Neural cell (in vitro differentiated cells): Measurements from ENCODE around the gene FBXO11. TPM values are rescaled to one million over a fixed set of nuclear protein-coding genes. Genes with fewer than 3 reads are reported as not detected.
A peak's percentile ranks its signal among the peaks of the same experiment; 100 is the strongest.

Experiments
- H2AFZ ChIP-seq: fragments of 200-600, 300-800 bp; sonication (generic), shearing (Covaris generic); 2 replicates; pipeline ENCODE4 v1.6.0; 2014; ENCODE audit warnings: low read depth, mild to moderate bottlenecking, antibody characterized with exemption, low read length, moderate library complexity
- H3F3A ChIP-seq: fragments of 200-600 bp; shearing (Covaris generic); 2 replicates; pipeline ENCODE4 v1.6.1; 2016; ENCODE audit warnings: mild to moderate bottlenecking, moderate library complexity, mixed read lengths, antibody characterized with exemption, low read length; ENCODE audit not compliant: insufficient read depth, poor library complexity, severe bottlenecking
- H3K27ac ChIP-seq: fragments of 200-600, 300-800 bp; sonication (generic), shearing (Covaris generic); 2 replicates; pipeline ENCODE4 v1.5.1; 2014; ENCODE audit warnings: mild to moderate bottlenecking, low read length, moderate library complexity
- H3K27me3 ChIP-seq: fragments of 300-800, 200-600 bp; sonication (generic), shearing (Covaris generic); 2 replicates; pipeline ENCODE4 v1.6.0; 2014; ENCODE audit warnings: mild to moderate bottlenecking, low read depth, low read length, moderate library complexity; ENCODE audit not compliant: insufficient read depth
- H3K36me3 ChIP-seq: fragments of 300-800, 200-600 bp; sonication (generic), shearing (Covaris generic); 2 replicates; pipeline ENCODE4 v1.5.1; 2014; ENCODE audit warnings: mild to moderate bottlenecking, antibody characterized with exemption, low read length, moderate library complexity; ENCODE audit not compliant: insufficient read depth
- H3K4me2 ChIP-seq: fragments of 300-800, 200-600 bp; sonication (generic), shearing (Covaris generic); 2 replicates; pipeline ENCODE4 v1.6.0; 2014; ENCODE audit warnings: mild to moderate bottlenecking, low read length
- H3K4me3 ChIP-seq: fragments of 300-800, 200-600 bp; sonication (generic), shearing (Covaris generic); 2 replicates; pipeline ENCODE4 v1.5.1; 2014; ENCODE audit warnings: mild to moderate bottlenecking, low read length, moderate library complexity
- H3K79me2 ChIP-seq: fragments of 200-600 bp; shearing (Covaris generic); replicated peaks from 2 replicates; pipeline ENCODE4 v1.6.0; 2014; ENCODE audit warnings: mild to moderate bottlenecking, low read length, moderate library complexity; ENCODE audit not compliant: insufficient read depth
- H3K9ac ChIP-seq: fragments of 300-800, 200-600 bp; sonication (generic), shearing (Covaris generic); 2 replicates; pipeline ENCODE4 v1.6.1; 2016; ENCODE audit warnings: mild to moderate bottlenecking, low read length, mixed read lengths
- H3K9me2 ChIP-seq: fragments of 200-600 bp; shearing (Covaris generic); 2 replicates; pipeline ENCODE4 v1.6.1; 2016; ENCODE audit warnings: mild to moderate bottlenecking, low read length, mixed read lengths; ENCODE audit not compliant: insufficient read depth
- H3K9me3 ChIP-seq: fragments of 200-600, 300-800 bp; sonication (generic), shearing (Covaris generic); 2 replicates; pipeline ENCODE4 v1.6.1; 2016; ENCODE audit warnings: mild to moderate bottlenecking, mixed run types, low read length, moderate library complexity, mixed read lengths
- H4K20me1 ChIP-seq: fragments of 200-600 bp; shearing (Covaris generic); 2 replicates; pipeline ENCODE4 v1.6.1; 2016; ENCODE audit warnings: mild to moderate bottlenecking, mixed run types; ENCODE audit not compliant: insufficient read depth
- CTCF ChIP-seq: fragments of 450-650 bp; IDR thresholded peaks from 2 replicates; pipeline ENCODE4 v1.5.1; 2014; ENCODE audit warnings: antibody characterized with exemption, mild to moderate bottlenecking, moderate library complexity; ENCODE audit not compliant: poor library complexity, severe bottlenecking
- EP300 ChIP-seq: fragments of 450-650 bp; conservative IDR thresholded peaks from 2 replicates; pipeline ENCODE4 v1.6.1; 2014; ENCODE audit warnings: antibody characterized with exemption, mild to moderate bottlenecking, moderate library complexity; ENCODE audit not compliant: poor library complexity, severe bottlenecking
- EZH2 ChIP-seq: fragments of 200-600, 300-800 bp; shearing (Covaris generic), sonication (generic); IDR thresholded peaks from 2 replicates; pipeline ENCODE4 v1.6.1; 2014; ENCODE audit warnings: antibody characterized with exemption, low read length, borderline replicate concordance, mild to moderate bottlenecking; ENCODE audit not compliant: insufficient read depth, poor library complexity, severe bottlenecking
- MXI1 ChIP-seq: fragments of 450-650 bp; conservative IDR thresholded peaks from 2 replicates; pipeline ENCODE4 v1.6.1; 2014; ENCODE audit warnings: antibody characterized with exemption, mild to moderate bottlenecking; ENCODE audit not compliant: poor library complexity, severe bottlenecking
- POLR2AphosphoS5 ChIP-seq: IDR thresholded peaks from 2 replicates; pipeline ENCODE4 v1.6.1; 2012
- RAD21 ChIP-seq: fragments of 450-650 bp; conservative IDR thresholded peaks from 2 replicates; pipeline ENCODE4 v1.6.1; 2014; ENCODE audit warnings: antibody characterized with exemption, mild to moderate bottlenecking, moderate library complexity
- REST ChIP-seq: IDR thresholded peaks from 2 replicates; pipeline ENCODE4 v1.6.1; 2012; ENCODE audit warnings: borderline replicate concordance
- SMC3 ChIP-seq: fragments of 450-650 bp; conservative IDR thresholded peaks from 2 replicates; pipeline ENCODE4 v1.6.1; 2014; ENCODE audit warnings: antibody characterized with exemption, mild to moderate bottlenecking, moderate library complexity; ENCODE audit not compliant: poor library complexity
- TAF1 ChIP-seq: IDR thresholded peaks from 2 replicates; pipeline ENCODE4 v1.6.1; 2012; ENCODE audit warnings: low read depth
- polyA plus RNA-seq: library from polyadenylated mRNA; depleted of rRNA; stranded (reverse); fragments of >200 nt; gene quantifications from 2 replicates; pipeline ENCODE4 v1.2.3, GENCODE V29; 2014

FBXO11 gene
- polyA plus RNA-seq, 1 donor from 2014 or later = 132 TPM

- no peaks in the 10 kb centered on the region for H3F3A ChIP-seq
- H3K4me2 ChIP-seq = no peak overlapping the region
- H3K9me3 ChIP-seq = no peaks in the 10 kb centered on the region
- no peak overlapping the region for H3K4me3 ChIP-seq
- TF ChIP-seq REST = no peak
- TF ChIP-seq SMC3 = peak; percentile 97
- TF ChIP-seq CTCF = peak; percentile 95
- TF ChIP-seq EZH2 = no peak
- no peak for TF ChIP-seq POLR2AphosphoS5
- peak; percentile 98 for TF ChIP-seq RAD21
- no peaks in the 10 kb centered on the region for H3K27me3 ChIP-seq
- H3K27ac ChIP-seq = no peak overlapping the region
- H2AFZ ChIP-seq = no peak overlapping the region
- no peak overlapping the region for H3K9ac ChIP-seq
- H4K20me1 ChIP-seq = no peaks in the 10 kb centered on the region
- no peaks in the 10 kb centered on the region for H3K9me2 ChIP-seq
- no peaks in the 10 kb centered on the region for H3K36me3 ChIP-seq
- no peaks in the 10 kb centered on the region for H3K79me2 ChIP-seq
Observed at GRCh38 chr2:47767880-47768609, 138.3 kb downstream of the FBXO11 start.

- no peak overlapping the region for H2AFZ ChIP-seq
Observed at GRCh38 chr2:47767497-47767844, 138.8 kb downstream of the FBXO11 start.

More at GRCh38 chr2:47767497-47767844, 138.8 kb downstream of the FBXO11 start:
- Histone ChIP-seq H3K9ac (no peak overlapping the region), H3K79me2 (no peaks in the 10 kb centered on the region), H3K27ac (no peak overlapping the region), H3K9me3 (no peaks in the 10 kb centered on the region), H3K4me2 (no peak overlapping the region), H3F3A (no peaks in the 10 kb centered on the region), H3K36me3 (no peaks in the 10 kb centered on the region), H4K20me1 (no peaks in the 10 kb centered on the region), H3K9me2 (no peaks in the 10 kb centered on the region), H3K27me3 (no peaks in the 10 kb centered on the region), H3K4me3 (no peak overlapping the region)
- TF ChIP-seq POLR2AphosphoS5 (no peak), MXI1 (no peak), TAF1 (no peak), EZH2 (no peak), CTCF (no peak), REST (no peak), SMC3 (no peak), RAD21 (no peak), EP300 (no peak)
